Activated CD4-positive, alpha-beta memory T cell treated with anti-CD3 and anti-CD28 coated beads for 36 hours (primary cell): ENCODE data around the gene FLNA. TPM values are rescaled to one million over a fixed set of nuclear protein-coding genes. Genes with fewer than 3 reads are reported as not detected.
A peak's percentile ranks its signal among the peaks of the same experiment; 100 is the strongest.

Source experiments
- CTCF ChIA-PET: fragments of 350-600 bp; sonication (Branson Sonifier 250); formaldehyde crosslinking; loops from one replicate; lab custom pipeline; 2021; ENCODE audit warnings: antibody characterized with exemption, inconsistent platforms; lab: Charles Lee
- POLR2A ChIA-PET: fragments of 350-600 bp; sonication (Branson Sonifier 250); formaldehyde crosslinking; loops from one replicate; lab custom pipeline; 2021; ENCODE audit warnings: antibody characterized with exemption; lab: Charles Lee
- DNase-seq: peaks from one replicate; pipeline ENCODE4 v3.0.0-alpha.2; 2020
- H3K27ac Mint-ChIP-seq: one replicate; pipeline ENCODE4 v1.8.0; 2021; ENCODE audit warnings: mixed read lengths
- H3K27me3 Mint-ChIP-seq: one replicate; pipeline ENCODE4 v1.8.0; 2021; ENCODE audit warnings: mixed read lengths
- H3K36me3 Mint-ChIP-seq: one replicate; pipeline ENCODE4 v1.8.0; 2021; ENCODE audit warnings: mixed read lengths
- H3K4me1 Mint-ChIP-seq: one replicate; pipeline ENCODE4 v1.8.0; 2021; ENCODE audit warnings: low read depth, mixed read lengths
- H3K4me3 Mint-ChIP-seq: one replicate; pipeline ENCODE4 v1.8.0; 2021; ENCODE audit warnings: mild to moderate bottlenecking, mixed read lengths
- H3K9me3 Mint-ChIP-seq: one replicate; pipeline ENCODE4 v1.8.0; 2021; ENCODE audit warnings: mixed read lengths
- intact Hi-C: fragments of 100-400 bp; cut with micrococcal nuclease; formaldehyde crosslinking; loops from one replicate; pipeline ENCODE4 v1.15.1; 2023
- total RNA-seq, 2 experiments: library from RNA; stranded (reverse); gene quantifications; one replicate each; pipeline ENCODE4 v1.2.3, GENCODE V29; 2021

The FLNA gene
- total RNA-seq, result 1,000 to 10,000 TPM; 1,023 to 1,032 TPM

- H3K4me1 Mint-ChIP-seq, result peaks cover 23% of the 10 kb centered on the region
- CTCF ChIA-PET, result interaction anchor here (1.1 to 2.0 kb wide), 5 partner anchors 24 to 282 kb away, joined by 3 to 17 read pairs (median 7); partner anchors contain the start of genes ATP6AP1 and RPL10
- POLR2A ChIA-PET, result no interaction called here
- H3K36me3 Mint-ChIP-seq, result peaks cover 7% of the 10 kb centered on the region
- intact Hi-C loops, result loop anchor here (5.0 to 10.0 kb wide), 3 partner anchors 63 to 400 kb away; partner anchors contain the start of genes GDI1, HCFC1, MECP2 and TMEM187
- no peak within 1 kb of the TSS for H3K27ac Mint-ChIP-seq
- H3K27me3 Mint-ChIP-seq, result no peaks in the 10 kb centered on the region
- H3K4me3 Mint-ChIP-seq, result peak within 1 kb of the TSS; percentile 70
- no peaks in the 10 kb centered on the region for H3K9me3 Mint-ChIP-seq
- peak; percentile 38 for DNase-seq
Observed at GRCh38 chrX:154374313-154375155, at the start of gene FLNA. Gene FLNA (minus strand): TSS chrX:154374634. CDS start chrX:154371245, 3,389 bp downstream.

GRCh38 chrX:154420402-154420756 is 45.9 kb upstream of the FLNA start:
- Mint-ChIP-seq H3K27ac (no peak overlapping the region), H3K36me3 (peaks cover 2% of the 10 kb centered on the region), H3K27me3 (no peaks in the 10 kb centered on the region), H3K4me3 (no peak overlapping the region), H3K4me1 (no peaks in the 10 kb centered on the region), H3K9me3 (no peaks in the 10 kb centered on the region)
- no peak for DNase-seq
- POLR2A ChIA-PET, result interaction anchor here (0.8 kb wide), 1 partner anchor 22 kb away, joined by 3 read pairs; the partner anchor contains the start of gene RPL10
- intact Hi-C loops, result no loop called here
- CTCF ChIA-PET, result no interaction called here

GRCh38 chrX:154419688-154420401 is 45.4 kb upstream of the FLNA start:
- Mint-ChIP-seq H3K9me3 (no peaks in the 10 kb centered on the region), H3K4me3 (no peak overlapping the region), H3K27ac (no peak overlapping the region), H3K4me1 (no peaks in the 10 kb centered on the region), H3K27me3 (no peaks in the 10 kb centered on the region), H3K36me3 (peaks cover 4% of the 10 kb centered on the region)
- ChIA-PET POLR2A (interaction anchor here (1.1 kb wide), 1 partner anchor 7 kb away, joined by 3 read pairs; no protein-coding TSS in a partner anchor), CTCF (no interaction called here)
- intact Hi-C loops, result no loop called here
- DNase-seq, result no peak

GRCh38 chrX:154419189-154419588 is 44.8 kb upstream of the FLNA start:
- intact Hi-C loops, result no loop called here
- ChIA-PET POLR2A (interaction anchor here (1.1 kb wide), 1 partner anchor 8 kb away, joined by 3 read pairs; no protein-coding TSS in a partner anchor), CTCF (interaction anchor here (0.6 kb wide), 1 partner anchor 23 kb away, joined by 3 read pairs; no protein-coding TSS in a partner anchor)
- Mint-ChIP-seq H3K4me3 (no peak overlapping the region), H3K4me1 (no peaks in the 10 kb centered on the region), H3K27me3 (no peaks in the 10 kb centered on the region), H3K27ac (no peak overlapping the region), H3K9me3 (no peaks in the 10 kb centered on the region), H3K36me3 (peaks cover 4% of the 10 kb centered on the region)
- no peak for DNase-seq

- Mint-ChIP-seq H3K4me1 (peaks cover 5% of the 10 kb centered on the region), H3K27ac (no peak overlapping the region), H3K36me3 (peaks cover 6% of the 10 kb centered on the region), H3K27me3 (no peaks in the 10 kb centered on the region), H3K9me3 (no peaks in the 10 kb centered on the region), H3K4me3 (no peak overlapping the region)
- no peak for DNase-seq
- ChIA-PET CTCF (no interaction called here), POLR2A (interaction anchor here (0.6 kb wide), 1 partner anchor 108 kb away, joined by 3 read pairs; no protein-coding TSS in a partner anchor)
- intact Hi-C loops, result no loop called here
Observed at GRCh38 chrX:154417157-154417556, 42.7 kb upstream of the FLNA start.

GRCh38 chrX:154413142-154413541 is 38.7 kb upstream of the FLNA start:
- Mint-ChIP-seq H3K4me1 (peaks cover 16% of the 10 kb centered on the region), H3K27ac (peak overlapping the region; percentile 80), H3K36me3 (peaks cover 8% of the 10 kb centered on the region), H3K4me3 (no peak overlapping the region), H3K9me3 (no peaks in the 10 kb centered on the region), H3K27me3 (no peaks in the 10 kb centered on the region)
- intact Hi-C loops, result no loop called here
- no peak for DNase-seq
- ChIA-PET POLR2A (interaction anchor here (1.8 to 2.8 kb wide), 2 partner anchors 13 to 74 kb away, joined by 4 to 35 read pairs; partner anchors contain the start of genes RPL10 and UBL4A), CTCF (interaction anchor here (1.7 to 1.8 kb wide), 2 partner anchors 14 kb away, joined by 3 to 8 read pairs; partner anchors contain the start of gene RPL10)

- Mint-ChIP-seq H3K4me1 (peaks cover 16% of the 10 kb centered on the region), H3K27me3 (no peaks in the 10 kb centered on the region), H3K9me3 (no peaks in the 10 kb centered on the region), H3K36me3 (peaks cover 8% of the 10 kb centered on the region), H3K4me3 (peak overlapping the region; percentile 80), H3K27ac (peak overlapping the region; percentile 80)
- ChIA-PET CTCF (interaction anchor here (0.9 to 1.8 kb wide), 4 partner anchors 14 to 114 kb away, joined by 3 to 8 read pairs (median 3); partner anchors contain the start of gene RPL10), POLR2A (interaction anchor here (0.6 to 2.8 kb wide), 7 partner anchors 12 to 410 kb away, joined by 3 to 35 read pairs (median 4); partner anchors contain the start of genes ATP6AP1, RPL10 and UBL4A)
- peak; percentile 57 for DNase-seq
- intact Hi-C loops, result no loop called here
Observed at GRCh38 chrX:154412468-154412867, 38.0 kb upstream of the FLNA start.

GRCh38 chrX:154411981-154412340 is 37.5 kb upstream of the FLNA start:
- Mint-ChIP-seq H3K4me3 (peak overlapping the region; percentile 80), H3K9me3 (no peaks in the 10 kb centered on the region), H3K4me1 (peaks cover 16% of the 10 kb centered on the region), H3K27me3 (no peaks in the 10 kb centered on the region), H3K36me3 (peaks cover 8% of the 10 kb centered on the region), H3K27ac (peak overlapping the region; percentile 80)
- CTCF ChIA-PET, result interaction anchor here (0.9 to 1.8 kb wide), 4 partner anchors 13 to 115 kb away, joined by 3 to 8 read pairs (median 3); partner anchors contain the start of gene RPL10
- POLR2A ChIA-PET, result interaction anchor here (0.6 to 2.8 kb wide), 7 partner anchors 12 to 410 kb away, joined by 3 to 35 read pairs (median 4); partner anchors contain the start of genes ATP6AP1, RPL10 and UBL4A
- DNase-seq, result peak; percentile 74
- intact Hi-C loops, result no loop called here

- DNase-seq, result peak; percentile 36
- no peaks in the 10 kb centered on the region for H3K27me3 Mint-ChIP-seq
- ChIA-PET CTCF (interaction anchor here (2.0 kb wide), 1 partner anchor 11 kb away, joined by 5 read pairs; the partner anchor contains the start of gene RPL10), POLR2A (no interaction called here)
- H3K36me3 Mint-ChIP-seq, result peaks cover 6% of the 10 kb centered on the region
- peaks cover 16% of the 10 kb centered on the region for H3K4me1 Mint-ChIP-seq
- H3K4me3 Mint-ChIP-seq, result peak within 1 kb of the TSS; percentile 52
- intact Hi-C loops, result no loop called here
- no peak within 1 kb of the TSS for H3K27ac Mint-ChIP-seq
- H3K9me3 Mint-ChIP-seq, result no peaks in the 10 kb centered on the region
Observed at GRCh38 chrX:154409222-154409871, 34.9 kb upstream of the FLNA start, which contains the start of gene DNASE1L1. Gene DNASE1L1 (minus strand): TSS chrX:154409254. CDS start chrX:154405568, 3,686 bp downstream.

- peaks cover 16% of the 10 kb centered on the region for H3K4me1 Mint-ChIP-seq
- CTCF ChIA-PET, result no interaction called here
- H3K4me3 Mint-ChIP-seq, result peak overlapping the region; percentile 52
Observed at GRCh38 chrX:154408659-154409221, 34.3 kb upstream of the FLNA start.

More at GRCh38 chrX:154408659-154409221, 34.3 kb upstream of the FLNA start:
- H3K27ac Mint-ChIP-seq, result no peak overlapping the region
- intact Hi-C loops, result no loop called here
- no peaks in the 10 kb centered on the region for H3K9me3 Mint-ChIP-seq
- H3K27me3 Mint-ChIP-seq, result no peaks in the 10 kb centered on the region
- DNase-seq, result no peak
- POLR2A ChIA-PET, result interaction anchor here (1.2 kb wide), 1 partner anchor 10 kb away, joined by 4 read pairs; no protein-coding TSS in a partner anchor
- H3K36me3 Mint-ChIP-seq, result peaks cover 6% of the 10 kb centered on the region
